Muscle of back (tissue), 13 donors: ENCODE data around the gene LCAT. TPM values are rescaled to one million over a fixed set of nuclear protein-coding genes. Genes with fewer than 3 reads are reported as not detected.
"Not testable (repeated sequence)": the region's sequence is repeated elsewhere in the genome, so short reads cannot be mapped to it uniquely, and the experiment has no call there.

Experiments used
- DNase-seq, 3 donors: peaks; one replicate each; pipeline versions ENCODE4 v3.0.0 to v3.0.0-alpha.2; 2013
- long read RNA-seq, 9 donors: transcript quantifications; one replicate each; lab custom pipeline, GENCODE V29; 2026
- polyA plus RNA-seq, 10 donors: library from polyadenylated mRNA; unstranded; fragments of 120-200 nt; gene quantifications; one replicate each; pipeline ENCODE4 v1.2.1, GENCODE V29; 2013; ENCODE audit not compliant: insufficient read length in 10 of 10

LCAT gene
- polyA plus RNA-seq: 10 to 100 TPM; 12.8 to 34.1 (median 21.9) TPM
- long read RNA-seq, donor 1: 0 reads
- long read RNA-seq, donor 2, partial matches to known transcripts: 0 of 4 reads
- long read RNA-seq, donor 2, other reads (novel, unspliced or antisense): 0 of 4 reads
- long read RNA-seq, donor 3: 0 reads
- long read RNA-seq, donor 4, partial matches to known transcripts: 0 of 2 reads
- long read RNA-seq, donor 4, other reads (novel, unspliced or antisense): 0 of 2 reads
- long read RNA-seq, donor 5, partial matches to known transcripts: 0 of 2 reads
- long read RNA-seq, donor 5, other reads (novel, unspliced or antisense): 0 of 2 reads
- long read RNA-seq, donor 6, partial matches to known transcripts: 0 of 1 reads
- long read RNA-seq, donor 6, other reads (novel, unspliced or antisense): 0 of 1 reads
- long read RNA-seq, donor 7, partial matches to known transcripts: 0 of 6 reads
- long read RNA-seq, donor 7, other reads (novel, unspliced or antisense): 0 of 6 reads
- long read RNA-seq, donor 8, partial matches to known transcripts: 0 of 2 reads
- long read RNA-seq, donor 8, other reads (novel, unspliced or antisense): 0 of 2 reads
- long read RNA-seq, donor 9: 0 reads

DNA sequence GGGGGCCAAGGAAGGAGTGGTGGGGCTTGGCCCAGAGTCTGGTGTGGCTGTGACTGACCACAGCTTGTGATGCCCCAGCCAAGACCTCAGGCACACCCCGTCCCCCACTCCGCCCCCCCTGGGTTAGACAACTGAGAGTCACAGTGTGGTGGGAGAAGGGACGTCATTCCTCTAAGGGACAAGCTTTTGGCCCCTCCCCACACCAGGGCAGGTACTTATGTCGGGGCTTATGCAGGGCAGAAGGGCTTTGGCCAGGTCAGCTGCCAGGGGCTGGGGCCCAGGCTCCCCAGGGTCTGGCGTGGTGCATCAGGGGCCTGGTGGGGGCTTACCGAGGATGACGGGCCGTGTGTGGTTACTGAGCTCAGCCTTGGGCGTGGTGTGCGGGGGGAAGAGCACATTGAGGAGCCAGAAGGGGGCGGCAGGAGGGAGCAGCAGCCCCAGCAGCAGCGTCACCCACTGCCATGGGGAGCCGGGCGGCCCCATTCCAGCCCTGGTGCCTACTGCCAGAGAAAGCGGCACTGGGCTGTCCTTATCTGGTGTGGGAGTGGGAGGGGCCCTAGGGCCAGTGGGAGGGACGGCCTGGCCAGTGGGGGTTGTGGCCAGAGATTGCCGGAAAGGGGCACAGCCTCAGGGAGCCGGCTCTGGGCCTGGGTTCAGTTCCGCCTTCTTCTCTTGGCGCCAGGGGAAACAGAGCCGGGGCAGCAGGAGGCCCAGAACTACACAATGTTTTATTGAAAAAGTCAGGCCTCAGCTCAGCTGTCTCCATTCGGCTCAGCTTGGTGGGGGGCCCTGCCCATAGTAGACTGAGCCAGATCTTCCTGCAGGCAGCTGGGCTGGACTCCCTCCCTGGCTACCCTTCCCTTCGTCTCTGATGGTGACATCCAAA, at the start of gene LCAT:
TSS of gene LCAT (minus strand) at position 502 of the 886 bp plus-strand sequence. CDS start at position 483, 19 bp downstream.
- peak in 1 of 3 donors; percentile 70 for DNase-seq

- DNase-seq: peak; percentile 62 to 88 (median 78)
Observed at GRCh38 chr16:67993207-67994039, 49.5 kb upstream of the LCAT start.

- no peak for DNase-seq
Observed at GRCh38 chr16:67992661-67993206, 48.8 kb upstream of the LCAT start.

DNA sequence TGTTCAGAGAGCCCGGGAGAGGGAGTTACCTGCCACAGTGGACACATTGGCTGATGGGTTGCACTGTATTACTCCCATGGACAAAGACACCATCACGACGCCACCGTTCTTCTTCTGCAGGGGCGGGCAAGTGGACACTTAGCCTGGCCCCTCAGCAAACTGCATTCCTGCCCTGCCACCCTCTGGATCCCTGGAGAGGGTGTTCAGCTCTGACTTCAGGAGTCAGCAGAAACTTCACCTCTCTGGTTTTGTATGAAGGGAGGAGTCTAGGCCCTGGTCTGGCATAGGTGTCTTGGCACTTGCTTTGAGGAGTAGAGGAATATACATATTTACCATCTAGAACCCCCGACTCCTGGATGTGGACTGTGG, 46.1 kb upstream of the LCAT start:
- DNase-seq: no peak

DNA sequence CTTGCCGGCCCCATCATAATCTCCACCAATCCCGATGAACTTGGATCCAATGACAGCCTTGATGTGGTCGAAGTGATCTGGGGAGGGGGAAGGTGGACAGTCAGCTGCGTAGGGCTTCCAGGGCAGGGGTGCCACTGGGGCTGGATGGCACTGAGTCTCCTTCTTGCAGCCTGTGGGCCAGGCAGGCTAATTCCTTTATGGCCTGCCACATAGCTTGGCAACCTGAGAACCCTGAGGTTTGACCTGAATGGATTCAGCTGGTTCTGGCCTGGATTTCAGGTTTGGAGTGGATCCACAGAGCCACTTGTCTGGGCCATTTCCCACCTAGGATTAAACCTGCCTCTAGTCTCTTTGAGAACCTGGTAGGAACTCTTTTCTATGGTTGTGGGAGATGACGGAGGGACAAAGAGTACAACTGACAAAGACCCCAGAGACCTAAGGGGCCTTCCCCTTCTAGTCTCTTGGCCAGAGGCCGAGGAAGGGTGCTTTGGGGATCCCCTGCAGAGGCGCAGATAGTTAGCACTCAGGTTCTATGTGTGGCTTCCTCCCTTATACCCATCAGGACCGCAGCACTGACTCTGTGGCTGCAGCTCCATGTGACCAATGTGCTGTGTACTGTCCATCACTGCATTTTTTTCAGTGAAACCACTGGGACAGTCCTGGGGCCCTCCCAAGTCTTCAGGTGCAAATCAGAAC, 45.5 kb upstream of the LCAT start:
- no peak for DNase-seq

- DNase-seq: no peak
Observed at GRCh38 chr16:67988675-67989074, 44.8 kb upstream of the LCAT start.

- DNase-seq: peak in 1 of 3 donors; percentile 34
Observed at GRCh38 chr16:67987460-67988160, 43.7 kb upstream of the LCAT start.

GRCh38 chr16:67986949-67987348, 43.0 kb upstream of the LCAT start:
- no peak for DNase-seq

DNA sequence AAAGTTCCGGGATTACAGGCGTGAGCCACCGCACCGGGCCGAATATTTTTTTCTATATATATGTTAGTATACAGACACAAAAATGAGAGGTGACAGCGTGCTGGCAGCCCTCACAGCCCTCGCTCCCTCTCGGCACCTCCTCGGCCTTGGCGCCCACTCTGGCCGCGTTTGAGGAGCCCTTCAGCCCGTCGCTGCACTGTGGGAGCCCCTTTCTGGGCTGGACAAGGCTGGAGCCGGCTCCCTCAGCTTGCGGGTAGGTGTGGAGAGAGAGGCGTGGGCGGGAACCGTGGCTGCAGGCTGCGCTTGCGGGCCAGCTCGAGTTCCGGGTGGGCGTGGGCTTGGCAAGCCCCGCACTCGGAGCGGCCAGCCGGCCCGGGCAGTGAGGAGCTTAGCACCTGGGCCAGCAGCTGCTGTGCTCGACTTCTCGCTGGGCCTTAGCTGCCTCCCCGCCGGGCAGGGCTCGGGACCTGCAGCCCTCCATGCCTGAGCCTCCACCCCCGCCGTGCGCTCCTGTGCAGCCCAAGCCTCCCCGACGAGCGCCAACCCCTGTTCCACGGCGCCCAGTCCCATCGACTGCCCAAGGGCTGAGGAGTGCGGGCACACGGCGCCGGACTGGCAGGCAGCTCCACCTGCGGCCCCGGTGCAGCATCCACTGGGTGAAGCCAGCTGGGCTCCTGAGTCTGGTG, 38.2 kb upstream of the LCAT start:
- no peak for DNase-seq

- DNase-seq: no peak
Observed at GRCh38 chr16:67979955-67980678, 36.2 kb upstream of the LCAT start, which contains the start of gene DPEP3. TSS of gene DPEP3 (minus strand) at chr16:67980499. CDS start at chr16:67980380, 119 bp downstream.

GRCh38 chr16:67977469-67978227, 33.7 kb upstream of the LCAT start:
- no peak for DNase-seq

GRCh38 chr16:67977005-67977404, 33.1 kb upstream of the LCAT start:
- DNase-seq: no peak

DNA sequence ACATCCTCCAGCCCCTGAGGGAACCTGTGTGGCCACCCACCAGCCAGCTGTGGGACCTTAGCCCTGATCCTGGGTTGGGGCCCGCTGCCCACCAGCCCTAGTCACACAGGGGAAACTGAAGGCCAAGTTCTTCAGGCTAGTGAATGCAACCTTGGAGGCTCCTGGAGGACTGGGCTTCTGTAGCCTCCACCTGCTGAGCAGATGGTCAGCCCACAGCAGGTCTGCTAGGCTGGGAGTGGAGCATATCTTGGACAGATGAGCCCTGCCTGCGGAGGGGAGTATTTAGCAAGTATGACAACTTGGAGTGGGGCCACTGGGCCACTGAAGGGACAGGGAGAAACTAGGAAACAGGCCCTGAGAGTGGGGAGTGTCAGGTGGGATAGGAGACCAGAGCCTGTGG, 32.3 kb upstream of the LCAT start:
- DNase-seq: no peak

DNA sequence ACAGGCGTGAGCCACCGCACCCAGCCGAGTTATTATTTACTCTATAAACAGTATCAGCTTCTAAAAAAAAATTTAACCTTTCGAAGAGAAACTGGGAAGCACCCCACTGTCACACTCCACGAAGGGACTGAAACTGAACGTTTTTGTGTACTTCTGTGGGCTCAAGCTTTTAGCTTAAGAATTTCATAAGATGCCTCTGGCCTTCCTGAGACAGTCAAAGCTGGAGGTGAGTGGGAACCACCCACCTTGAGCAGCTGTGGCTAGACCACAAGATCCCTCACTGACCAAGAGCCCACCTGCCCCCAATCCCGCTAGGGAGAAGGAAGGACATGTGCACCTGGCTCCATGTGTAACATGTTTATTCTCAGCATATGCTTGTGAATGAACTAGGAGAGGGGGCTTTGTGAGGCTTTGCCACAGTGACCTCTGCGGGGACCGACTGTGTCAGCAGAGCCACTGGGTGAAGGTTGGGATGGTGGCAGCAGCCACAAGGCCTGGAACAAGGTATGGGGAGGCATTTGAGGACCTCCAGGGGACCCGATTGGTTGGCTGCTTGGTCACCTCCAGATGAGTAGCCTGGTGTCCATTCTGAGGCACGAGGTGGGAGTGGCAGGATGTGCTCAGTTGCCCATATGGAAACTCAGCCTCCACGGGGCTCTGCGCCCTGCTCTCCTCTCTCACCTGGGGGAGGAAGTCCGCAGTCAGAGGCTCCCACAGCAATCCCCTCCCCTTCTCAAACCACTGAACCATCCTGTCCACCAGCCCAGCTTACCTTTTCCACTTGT, 31.6 kb upstream of the LCAT start:
- no peak for DNase-seq

DNA sequence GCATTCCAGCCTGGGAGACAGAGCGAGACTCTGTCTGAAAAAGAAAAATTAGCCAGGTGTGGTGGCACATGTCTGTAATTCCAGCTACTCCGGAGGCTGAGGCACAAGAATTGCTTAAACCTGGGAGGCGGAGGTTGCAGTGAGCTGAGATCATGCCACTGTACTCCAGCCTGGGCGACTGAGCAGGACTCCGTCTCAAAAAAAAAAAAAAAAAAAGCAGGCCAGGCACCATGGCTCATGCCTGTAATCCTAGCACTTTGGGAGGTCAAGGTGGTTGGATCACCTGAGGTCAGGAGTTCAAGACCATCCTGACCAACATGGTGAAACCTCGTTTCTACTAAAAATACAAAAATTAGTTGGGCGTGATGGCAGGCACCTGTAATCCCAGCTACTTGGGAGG, 28.4 kb upstream of the LCAT start:
- DNase-seq: not testable (repeated sequence)

DNA sequence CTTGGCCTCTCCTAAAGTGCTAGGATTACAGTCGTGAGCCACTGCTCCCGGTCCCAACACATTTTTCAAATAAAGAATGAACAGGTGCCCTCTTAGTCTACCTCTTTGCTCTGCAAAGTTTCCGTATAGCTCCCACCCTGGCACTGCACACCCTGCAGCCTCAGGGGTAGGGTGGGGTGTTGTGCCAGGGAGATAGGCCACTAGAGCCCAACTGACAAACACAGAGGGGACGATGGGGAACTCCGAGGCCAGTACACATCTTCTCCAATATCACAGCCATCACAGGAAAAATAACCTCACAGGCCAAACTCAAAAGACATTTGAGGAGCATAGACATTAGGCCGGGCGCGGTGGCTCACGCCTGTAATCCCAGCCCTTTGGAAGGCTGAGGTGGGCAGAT, 27.2 kb upstream of the LCAT start:
- no peak for DNase-seq
